Nephron progenitor cell (in vitro differentiated cells): ENCODE results near the gene RNF13.
"Not testable (repeated sequence)": the region's sequence is repeated elsewhere in the genome, so short reads cannot be mapped to it uniquely, and the experiment has no call there.

Experiments used
- DNase-seq: peaks from one replicate; pipeline ENCODE4 v3.0.0; 2021
- H3K27ac Mint-ChIP-seq: 2 replicates; pipeline ENCODE4 v1.8.0; 2021; ENCODE audit warnings: mild to moderate bottlenecking, moderate library complexity, mixed read lengths
- H3K27me3 Mint-ChIP-seq: 2 replicates; pipeline ENCODE4 v1.8.0; 2021; ENCODE audit warnings: mild to moderate bottlenecking, low read depth, mixed read lengths; ENCODE audit not compliant: poor library complexity
- H3K36me3 Mint-ChIP-seq: 2 replicates; pipeline ENCODE4 v1.8.0; 2021; ENCODE audit warnings: low read depth, mixed read lengths
- H3K4me1 Mint-ChIP-seq: 2 replicates; pipeline ENCODE4 v1.8.0; 2021; ENCODE audit warnings: mixed read lengths
- H3K4me3 Mint-ChIP-seq: 2 replicates; pipeline ENCODE4 v1.8.0; 2021; ENCODE audit warnings: mild to moderate bottlenecking, moderate library complexity, mixed read lengths
- H3K9me3 Mint-ChIP-seq: 2 replicates; pipeline ENCODE4 v1.8.0; 2021; ENCODE audit warnings: mild to moderate bottlenecking, moderate library complexity, mixed read lengths
- CTCF ChIP-seq: fragments of 200-600 bp; sonication (generic); IDR thresholded peaks from 2 replicates; pipeline ENCODE4 v1.5.0; 2021; ENCODE audit warnings: antibody characterized with exemption

The RNF13 gene

GRCh38 chr3:149820183-149820582 is 7.2 kb downstream of the RNF13 start:
- Mint-ChIP-seq H3K36me3 (peaks cover 44% of the 10 kb centered on the region), H3K27ac (no peak overlapping the region), H3K27me3 (no peaks in the 10 kb centered on the region), H3K4me1 (peaks cover 12% of the 10 kb centered on the region), H3K4me3 (no peak overlapping the region), H3K9me3 (peaks cover 35% of the 10 kb centered on the region)
- no peak for TF ChIP-seq CTCF
- DNase-seq = no peak

GRCh38 chr3:149826636-149827035 is 13.6 kb downstream of the RNF13 start:
- H3K27me3 Mint-ChIP-seq = no peaks in the 10 kb centered on the region
- no peak for TF ChIP-seq CTCF
- H3K4me1 Mint-ChIP-seq = no peaks in the 10 kb centered on the region
- DNase-seq = no peak
- no peak overlapping the region for H3K27ac Mint-ChIP-seq
- H3K36me3 Mint-ChIP-seq = peaks cover 55% of the 10 kb centered on the region
- H3K9me3 Mint-ChIP-seq = peaks cover 44% of the 10 kb centered on the region
- no peak overlapping the region for H3K4me3 Mint-ChIP-seq

- H3K9me3 Mint-ChIP-seq = peaks cover 49% of the 10 kb centered on the region
Observed at GRCh38 chr3:149828390-149828789, 15.4 kb downstream of the RNF13 start.

GRCh38 chr3:149829631-149830030 is 16.6 kb downstream of the RNF13 start:
- Mint-ChIP-seq H3K9me3 (peaks cover 58% of the 10 kb centered on the region), H3K36me3 (peaks cover 56% of the 10 kb centered on the region)
- H3K27ac Mint-ChIP-seq, H3K27me3 Mint-ChIP-seq, DNase-seq, H3K4me1 Mint-ChIP-seq, H3K4me3 Mint-ChIP-seq: not testable (repeated sequence)

More at GRCh38 chr3:149828390-149828789, 15.4 kb downstream of the RNF13 start:
- TF ChIP-seq CTCF = no peak
- H3K36me3 Mint-ChIP-seq = peaks cover 54% of the 10 kb centered on the region
- H3K4me3 Mint-ChIP-seq = no peak overlapping the region
- H3K27ac Mint-ChIP-seq = no peak overlapping the region
- no peaks in the 10 kb centered on the region for H3K4me1 Mint-ChIP-seq
- H3K27me3 Mint-ChIP-seq = no peaks in the 10 kb centered on the region
- no peak for DNase-seq

- H3K4me1 Mint-ChIP-seq = no peaks in the 10 kb centered on the region
- peaks cover 62% of the 10 kb centered on the region for H3K36me3 Mint-ChIP-seq
- H3K27me3 Mint-ChIP-seq = peaks cover 6% of the 10 kb centered on the region
- TF ChIP-seq CTCF = no peak
- DNase-seq = no peak
- H3K4me3 Mint-ChIP-seq = no peak overlapping the region
- H3K27ac Mint-ChIP-seq = no peak overlapping the region
- H3K9me3 Mint-ChIP-seq = peaks cover 71% of the 10 kb centered on the region
Observed at GRCh38 chr3:149830902-149831301, 17.9 kb downstream of the RNF13 start.

GRCh38 chr3:149831321-149831720 is 18.3 kb downstream of the RNF13 start:
- no peak for DNase-seq
- TF ChIP-seq CTCF = no peak
- no peak overlapping the region for H3K4me3 Mint-ChIP-seq
- no peaks in the 10 kb centered on the region for H3K4me1 Mint-ChIP-seq
- peaks cover 75% of the 10 kb centered on the region for H3K9me3 Mint-ChIP-seq
- peaks cover 6% of the 10 kb centered on the region for H3K27me3 Mint-ChIP-seq
- H3K36me3 Mint-ChIP-seq = peaks cover 67% of the 10 kb centered on the region
- no peak overlapping the region for H3K27ac Mint-ChIP-seq
